Adrenal gland (tissue), 5 donors: Measurements from ENCODE around the gene PEAR1.

Experiments used
- CTCF ChIP-seq, 6 experiments: fragments of 450-650 bp in 4 of 6; fragments of 200-600 bp in 2 of 6; sonication (generic) in 1 of 6; IDR thresholded peaks; 1 replicate in 5 of 6; 2 replicates in 1 of 6; pipeline versions ENCODE4 v1.5.1 to v1.8.0; 2016 to 2021; ENCODE audit warnings: antibody characterized with exemption in 6 of 6, mild to moderate bottlenecking in 2 of 6, moderate library complexity in 1 of 6
- POLR2A ChIP-seq, 2 donors: fragments of 450-650 bp; IDR thresholded peaks; one replicate each; pipeline ENCODE4 v1.6.1; 2017; ENCODE audit warnings: antibody characterized with exemption in 2 of 2, mild to moderate bottlenecking in 2 of 2, moderate library complexity in 1 of 2
- donor health status: DM: no; HTN: no; CAD: no.

GRCh38 chr1:156875341-156875615 lies 18.2 kb upstream of the PEAR1 start:
- no peak for TF ChIP-seq CTCF (IDR thresholded peaks at IDR 0.05)
- no peak for TF ChIP-seq POLR2A (IDR thresholded peaks at IDR 0.05)
